NCI-H2196 treated with DMSO at 0.1 percent for 48 hours (cell line): ENCODE results near the gene OGDHL.
"Not testable (repeated sequence)": the region's sequence is repeated elsewhere in the genome, so short reads cannot be mapped to it uniquely, and the experiment has no call there.

Experiments used
- DNase-seq: peaks from one replicate; lab custom pipeline; 2025; ENCODE audit not compliant: unreplicated experiment; lab: John Stamatoyannopoulos, UW

OGDHL gene

GRCh38 chr10:49756641-49757040, 5.5 kb downstream of the OGDHL start:
- DNase-seq, result no peak

- no peak for DNase-seq
These were observed 6.1 kb downstream of the OGDHL start for GRCh38 chr10:49756031-49756430.

- DNase-seq, result not testable (repeated sequence)
These were observed 7.2 kb downstream of the OGDHL start for GRCh38 chr10:49754951-49755350.

GRCh38 chr10:49752584-49752983, 9.5 kb downstream of the OGDHL start:
- no peak for DNase-seq

GRCh38 chr10:49751636-49752510, 10.2 kb downstream of the OGDHL start:
- DNase-seq, result no peak

- no peak for DNase-seq
These were observed 10.9 kb downstream of the OGDHL start for GRCh38 chr10:49751216-49751615.

- no peak for DNase-seq
These were observed 11.6 kb downstream of the OGDHL start for GRCh38 chr10:49750546-49750945.

- DNase-seq, result no peak
These were observed 12.3 kb downstream of the OGDHL start for GRCh38 chr10:49749556-49750491.

GRCh38 chr10:49749144-49749543, 13.0 kb downstream of the OGDHL start:
- no peak for DNase-seq

- no peak for DNase-seq
These were observed 14.1 kb downstream of the OGDHL start for GRCh38 chr10:49748006-49748405.

- DNase-seq, result no peak
These were observed 14.8 kb downstream of the OGDHL start for GRCh38 chr10:49747303-49747646.

GRCh38 chr10:49746626-49747302, 15.4 kb downstream of the OGDHL start:
- no peak for DNase-seq

GRCh38 chr10:49745756-49746155, 16.4 kb downstream of the OGDHL start:
- no peak for DNase-seq

GRCh38 chr10:49744924-49745605, 17.1 kb downstream of the OGDHL start:
- DNase-seq, result no peak

- DNase-seq, result no peak
These were observed 17.9 kb downstream of the OGDHL start for GRCh38 chr10:49744091-49744685.

GRCh38 chr10:49743464-49744075, 18.6 kb downstream of the OGDHL start:
- no peak for DNase-seq

GRCh38 chr10:49742683-49743463, 19.2 kb downstream of the OGDHL start:
- no peak for DNase-seq

- DNase-seq, result no peak
These were observed 20.8 kb downstream of the OGDHL start for GRCh38 chr10:49741108-49741995.
